ENCODE data around the gene MINDY1. TPM values are rescaled to one million over a fixed set of nuclear protein-coding genes. Genes with fewer than 3 reads are reported as not detected.

Gene MINDY1
- total and polyA plus RNA-seq, 7 donors, result 15.6 to 51.8 (median 25.5) TPM

DNA sequence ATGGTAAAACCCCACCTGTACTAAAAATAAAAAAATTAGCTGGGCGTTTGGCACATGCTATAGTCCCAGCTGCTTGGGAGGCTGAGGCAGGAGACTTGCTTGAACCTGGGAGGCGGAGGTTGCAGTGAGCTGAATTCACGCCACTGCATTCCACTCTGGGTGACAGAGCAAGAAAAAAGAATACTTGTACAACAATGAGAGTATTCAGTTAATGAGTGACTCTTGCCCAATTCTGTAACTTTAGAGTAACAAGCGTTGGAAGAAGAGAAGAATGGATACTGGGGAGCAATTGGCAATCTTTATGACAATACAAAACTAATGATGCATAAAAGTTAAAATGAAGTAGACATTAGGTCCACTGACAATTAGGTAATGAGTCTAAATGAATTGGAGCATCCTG, 14.1 kb downstream of the MINDY1 start:
- no peaks in the 10 kb centered on the region for H3K27me3 ChIP-seq
- no peak overlapping the region for H3K27ac ChIP-seq
- H3K4me3 ChIP-seq, result no peak overlapping the region
- H3K4me1 ChIP-seq, result peaks cover 0 to 12% (median 0%) of the 10 kb centered on the region in 4 donors
- intact Hi-C loops (cut with DNase I), result no loop called here
- TF ChIP-seq, protein P1, sequence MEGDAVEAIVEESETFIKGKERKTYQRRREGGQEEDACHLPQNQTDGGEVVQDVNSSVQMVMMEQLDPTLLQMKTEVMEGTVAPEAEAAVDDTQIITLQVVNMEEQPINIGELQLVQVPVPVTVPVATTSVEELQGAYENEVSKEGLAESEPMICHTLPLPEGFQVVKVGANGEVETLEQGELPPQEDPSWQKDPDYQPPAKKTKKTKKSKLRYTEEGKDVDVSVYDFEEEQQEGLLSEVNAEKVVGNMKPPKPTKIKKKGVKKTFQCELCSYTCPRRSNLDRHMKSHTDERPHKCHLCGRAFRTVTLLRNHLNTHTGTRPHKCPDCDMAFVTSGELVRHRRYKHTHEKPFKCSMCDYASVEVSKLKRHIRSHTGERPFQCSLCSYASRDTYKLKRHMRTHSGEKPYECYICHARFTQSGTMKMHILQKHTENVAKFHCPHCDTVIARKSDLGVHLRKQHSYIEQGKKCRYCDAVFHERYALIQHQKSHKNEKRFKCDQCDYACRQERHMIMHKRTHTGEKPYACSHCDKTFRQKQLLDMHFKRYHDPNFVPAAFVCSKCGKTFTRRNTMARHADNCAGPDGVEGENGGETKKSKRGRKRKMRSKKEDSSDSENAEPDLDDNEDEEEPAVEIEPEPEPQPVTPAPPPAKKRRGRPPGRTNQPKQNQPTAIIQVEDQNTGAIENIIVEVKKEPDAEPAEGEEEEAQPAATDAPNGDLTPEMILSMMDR (IDR thresholded peaks at IDR 0.05), result no peak
- TF ChIP-seq POLR2AphosphoS5 (IDR thresholded peaks at IDR 0.05) (no peak), POLR2A (IDR thresholded peaks at IDR 0.05) (no peak), EP300 (IDR thresholded peaks at IDR 0.05) (no peak)
- no peak for DNase-seq
- peaks cover 0 to 13% (median 11%) of the 10 kb centered on the region in 4 donors for H3K36me3 ChIP-seq
- WGBS, 2 donors, result 75 to 77% methylated on average over 4 of the region's 4 CpGs
- H3K9me3 ChIP-seq, result no peaks in the 10 kb centered on the region

DNA sequence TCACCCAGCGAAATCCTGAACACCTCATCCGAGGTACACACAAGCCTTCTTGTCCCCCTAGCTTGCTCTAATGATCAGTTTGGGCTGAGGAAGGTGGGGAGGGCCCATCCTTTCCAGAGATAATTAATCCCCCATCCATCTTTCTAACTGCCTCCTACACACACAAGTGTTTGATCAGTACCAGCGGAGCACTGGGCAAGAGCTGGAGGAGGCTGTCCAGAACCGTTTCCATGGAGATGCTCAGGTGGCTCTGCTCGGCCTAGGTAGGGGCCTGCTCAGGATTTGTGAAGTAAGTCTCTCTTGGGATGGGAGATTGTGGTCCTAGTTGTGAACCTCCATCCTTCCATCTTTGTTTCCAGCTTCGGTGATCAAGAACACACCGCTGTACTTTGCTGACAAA, 18.8 kb downstream of the MINDY1 start:
- Histone ChIP-seq H3K36me3 (no peaks in the 10 kb centered on the region), H3K9me3 (no peaks in the 10 kb centered on the region), H3K27me3 (no peaks in the 10 kb centered on the region), H3K4me3 (no peak overlapping the region), H3K27ac (no peak overlapping the region), H3K4me1 (no peaks in the 10 kb centered on the region)
- intact Hi-C loops (cut with DNase I), result no loop called here
- DNase-seq, result no peak
- 93 to 94% methylated on average over 7 of the region's 7 CpGs for WGBS, 2 donors
- TF ChIP-seq EP300 (IDR thresholded peaks at IDR 0.05) (no peak), POLR2AphosphoS5 (IDR thresholded peaks at IDR 0.05) (no peak), POLR2A (IDR thresholded peaks at IDR 0.05) (no peak)
- TF ChIP-seq, protein P1 (IDR thresholded peaks at IDR 0.05), result no peak

DNA sequence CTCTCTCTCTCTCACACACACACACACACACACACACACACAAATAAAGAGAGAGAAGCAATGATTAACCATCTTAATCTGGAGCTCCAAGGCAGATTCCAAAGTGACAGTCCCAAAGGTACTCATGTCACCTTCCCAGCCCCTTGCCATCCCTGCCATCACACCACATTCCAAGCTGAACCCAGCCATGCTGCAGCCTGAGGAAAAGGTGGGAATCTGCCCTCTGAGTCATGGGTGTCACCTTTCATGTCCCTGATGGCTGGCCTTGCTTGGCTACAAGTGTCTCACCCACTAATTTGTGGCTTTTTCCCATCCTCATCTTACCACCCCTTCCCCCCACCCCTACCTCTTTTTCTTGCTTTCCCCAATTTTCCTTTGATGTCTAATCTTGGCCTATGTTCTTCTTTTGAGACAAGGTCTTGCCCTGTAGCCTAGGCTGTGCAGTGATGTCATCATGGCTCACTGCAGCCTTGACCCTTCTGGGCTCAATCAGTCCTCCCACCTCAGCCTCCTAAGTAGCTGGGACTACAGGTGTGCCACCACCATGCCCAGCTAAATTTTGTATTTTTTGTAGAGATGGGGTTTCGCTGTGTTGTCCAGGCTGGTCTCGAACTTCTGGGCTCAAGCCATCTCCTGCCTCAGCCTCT, 21.4 kb downstream of the MINDY1 start:
- no peaks in the 10 kb centered on the region for H3K9me3 ChIP-seq
- intact Hi-C loops (cut with DNase I), result no loop called here
- DNase-seq, result no peak
- H3K4me1 ChIP-seq, result no peaks in the 10 kb centered on the region
- H3K36me3 ChIP-seq, result no peaks in the 10 kb centered on the region
- H3K4me3 ChIP-seq, result no peak overlapping the region
- no peaks in the 10 kb centered on the region for H3K27me3 ChIP-seq
- no peak overlapping the region for H3K27ac ChIP-seq
- 91 to 93% methylated on average over 2 of the region's 2 CpGs for WGBS, 2 donors
- TF ChIP-seq POLR2A (IDR thresholded peaks at IDR 0.05), result no peak
- TF ChIP-seq POLR2AphosphoS5 (IDR thresholded peaks at IDR 0.05), result no peak
- no peak for TF ChIP-seq EP300 (IDR thresholded peaks at IDR 0.05)
- TF ChIP-seq, protein P1 (IDR thresholded peaks at IDR 0.05), result no peak

DNA sequence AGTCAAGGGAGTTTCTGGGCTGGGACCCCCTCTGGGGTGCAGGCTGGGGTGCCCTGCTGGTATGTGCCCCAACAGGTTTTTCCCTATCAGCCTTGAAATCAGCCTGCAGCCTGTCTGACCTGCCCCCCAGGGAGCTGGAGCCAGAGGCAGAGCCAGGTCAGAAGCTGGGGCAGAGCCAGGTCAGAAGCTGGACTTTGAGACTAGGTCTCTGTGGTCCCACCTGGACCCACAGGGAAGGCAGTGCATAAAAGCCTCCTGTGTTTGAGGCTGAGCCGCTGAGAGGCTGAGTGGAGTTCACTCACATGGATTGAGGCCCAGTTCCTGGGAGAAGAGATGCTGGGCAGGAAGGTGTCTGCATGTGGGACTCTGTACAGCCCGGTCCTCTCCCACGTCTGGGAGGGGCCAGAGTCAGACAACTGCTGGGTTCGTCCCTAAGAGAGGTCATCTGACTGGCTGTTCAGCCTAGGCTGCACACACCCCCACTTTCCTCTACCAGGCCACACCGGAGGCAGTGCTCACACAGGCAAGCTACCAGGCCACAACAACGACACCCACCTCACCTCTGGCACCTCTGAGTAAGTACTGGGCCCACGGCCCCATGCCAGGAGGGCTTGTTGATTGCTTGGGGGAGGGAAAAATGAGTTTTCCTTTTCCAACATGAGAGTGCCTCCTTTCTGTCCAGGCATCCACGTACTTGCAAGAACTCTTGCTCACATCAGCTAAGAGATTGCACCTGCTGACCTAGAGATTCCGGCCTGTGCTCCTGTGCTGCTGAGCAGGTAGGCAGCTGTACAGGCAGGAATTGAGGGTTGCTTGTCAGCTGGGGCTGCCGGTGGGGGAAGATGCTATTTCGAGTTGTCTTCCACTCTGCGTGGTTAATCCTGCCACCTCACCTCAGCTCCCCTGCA, 24.6 kb downstream of the MINDY1 start, which contains the start of gene ANXA9:
ANXA9 (plus strand) TSS at position 488 of the 908 bp plus-strand sequence. CDS start 814 bp downstream, outside the sequence.
- no peak within 1 kb of the TSS for H3K27ac ChIP-seq
- TF ChIP-seq POLR2A (IDR thresholded peaks at IDR 0.05), result no peak
- TF ChIP-seq EP300 (IDR thresholded peaks at IDR 0.05), result no peak
- no peak for TF ChIP-seq POLR2AphosphoS5 (IDR thresholded peaks at IDR 0.05)
- TF ChIP-seq, protein P1 (IDR thresholded peaks at IDR 0.05), result no peak
- intact Hi-C loops (cut with DNase I), result no loop called here
- H3K4me1 ChIP-seq, result peaks cover 0 to 22% (median 14%) of the 10 kb centered on the region in 4 donors
- no peak within 1 kb of the TSS for H3K4me3 ChIP-seq
- H3K36me3 ChIP-seq, result no peaks in the 10 kb centered on the region
- H3K27me3 ChIP-seq, result no peaks in the 10 kb centered on the region
- no peaks in the 10 kb centered on the region for H3K9me3 ChIP-seq
- WGBS, 2 donors, result 41 to 69% methylated on average over 12 of the region's 12 CpGs
- no peak for DNase-seq

All from sigmoid colon (tissue), 7 donors.